HG03066 (cell line): ENCODE measurements around the gene SOX6.
"Not testable (repeated sequence)": the region's sequence is repeated elsewhere in the genome, so short reads cannot be mapped to it uniquely, and the experiment has no call there.

Source experiments
- ATAC-seq: cut with Tn5 transposase; IDR thresholded peaks from one replicate; pipeline ENCODE4 v1.9.1; 2021; ENCODE audit warnings: low read depth; ENCODE audit not compliant: unreplicated experiment

Gene SOX6

GRCh38 chr11:16356057-16356760 is at the start of gene SOX6:
TSS of gene SOX6 (minus strand) at chr11:16356546. CDS start at chr11:16341248, 15,298 bp downstream.
- ATAC-seq, result no peak

- no peak for ATAC-seq
Measured at GRCh38 chr11:16404781-16405285, 48.5 kb upstream of the SOX6 start.

- no peak for ATAC-seq
Measured at GRCh38 chr11:16403851-16404250, 47.5 kb upstream of the SOX6 start.

- no peak for ATAC-seq
Measured at GRCh38 chr11:16403448-16403803, 47.1 kb upstream of the SOX6 start.

GRCh38 chr11:16402654-16403447 is 46.5 kb upstream of the SOX6 start:
- no peak for ATAC-seq

- no peak for ATAC-seq
Measured at GRCh38 chr11:16397390-16397789, 41.0 kb upstream of the SOX6 start.

- ATAC-seq, result no peak
Measured at GRCh38 chr11:16395601-16396000, 39.3 kb upstream of the SOX6 start.

- no peak for ATAC-seq
Measured at GRCh38 chr11:16394947-16395346, 38.6 kb upstream of the SOX6 start.

- no peak for ATAC-seq
Measured at GRCh38 chr11:16393340-16393739, 37.0 kb upstream of the SOX6 start.

- no peak for ATAC-seq
Measured at GRCh38 chr11:16392616-16393015, 36.3 kb upstream of the SOX6 start.

GRCh38 chr11:16390826-16391225 is 34.5 kb upstream of the SOX6 start:
- not testable (repeated sequence) for ATAC-seq

GRCh38 chr11:16385099-16385498 is 28.8 kb upstream of the SOX6 start:
- no peak for ATAC-seq

GRCh38 chr11:16382638-16383380 is 26.5 kb upstream of the SOX6 start:
- no peak for ATAC-seq

GRCh38 chr11:16382186-16382585 is 25.8 kb upstream of the SOX6 start:
- no peak for ATAC-seq

- ATAC-seq, result no peak
Measured at GRCh38 chr11:16380941-16381568, 24.7 kb upstream of the SOX6 start.

GRCh38 chr11:16378906-16379305 is 22.6 kb upstream of the SOX6 start:
- no peak for ATAC-seq

- ATAC-seq, result no peak
Measured at GRCh38 chr11:16377746-16378145, 21.4 kb upstream of the SOX6 start.

- not testable (repeated sequence) for ATAC-seq
Measured at GRCh38 chr11:16375664-16376063, 19.3 kb upstream of the SOX6 start.

GRCh38 chr11:16373768-16374167 is 17.4 kb upstream of the SOX6 start:
- ATAC-seq, result no peak

- no peak for ATAC-seq
Measured at GRCh38 chr11:16372355-16372754, 16.0 kb upstream of the SOX6 start.

- no peak for ATAC-seq
Measured at GRCh38 chr11:16367252-16367651, 10.9 kb upstream of the SOX6 start.
